Activated effector memory CD4-positive, alpha-beta T cell treated with Interleukin-2 at 50 U/mL for 16 hours (primary cell): Measurements from ENCODE around the gene NXPH4.

ENCODE experiments used
- DNase-seq: peaks from one replicate; pipeline ENCODE4 v3.0.0-alpha.2; 2020

NXPH4 gene

GRCh38 chr12:57233357-57234232 is 17.0 kb downstream of the NXPH4 start:
- no peak for DNase-seq

- no peak for DNase-seq
These were observed 17.6 kb downstream of the NXPH4 start for GRCh38 chr12:57234233-57234570.

GRCh38 chr12:57234571-57235016 is 18.0 kb downstream of the NXPH4 start:
- no peak for DNase-seq

- DNase-seq, result no peak
These were observed 18.6 kb downstream of the NXPH4 start for GRCh38 chr12:57235017-57235727.

GRCh38 chr12:57235728-57236131 is 19.1 kb downstream of the NXPH4 start:
- no peak for DNase-seq

GRCh38 chr12:57236201-57236924 is 19.8 kb downstream of the NXPH4 start:
- no peak for DNase-seq

- no peak for DNase-seq
These were observed 20.5 kb downstream of the NXPH4 start for GRCh38 chr12:57236925-57237595.

- DNase-seq, result no peak
These were observed 21.0 kb downstream of the NXPH4 start for GRCh38 chr12:57237596-57237931.

GRCh38 chr12:57237932-57238853 is 21.6 kb downstream of the NXPH4 start:
- DNase-seq, result no peak

- peak; percentile 82 for DNase-seq
These were observed 22.4 kb downstream of the NXPH4 start for GRCh38 chr12:57238854-57239554.

- DNase-seq, result no peak
These were observed 23.0 kb downstream of the NXPH4 start for GRCh38 chr12:57239587-57240065.

GRCh38 chr12:57240066-57240921 is 23.7 kb downstream of the NXPH4 start:
- peak; percentile 64 for DNase-seq

- no peak for DNase-seq
These were observed 24.4 kb downstream of the NXPH4 start for GRCh38 chr12:57240926-57241401.

GRCh38 chr12:57241402-57242310 is 25.1 kb downstream of the NXPH4 start:
- no peak for DNase-seq

- DNase-seq, result no peak
These were observed 25.7 kb downstream of the NXPH4 start for GRCh38 chr12:57242329-57242690.

- DNase-seq, result peak; percentile 46
These were observed 26.3 kb downstream of the NXPH4 start for GRCh38 chr12:57242691-57243454.

GRCh38 chr12:57243521-57244311 is 27.1 kb downstream of the NXPH4 start:
- peak; percentile 70 for DNase-seq
